GM12864 (cell line): ENCODE results near the gene ELAC2.

Source experiments
- DNase-seq: peaks from one replicate; pipeline ENCODE4 v3.0.0-alpha.2; 2011; ENCODE audit warnings: low read depth
- H3K4me3 ChIP-seq: 2 replicates; pipeline ENCODE4 v1.5.1; 2011; ENCODE audit warnings: mild to moderate bottlenecking, low read depth, low read length, control low read depth
- TF ChIP-seq, protein P1 (sequence below): IDR thresholded peaks from 2 replicates; pipeline ENCODE4 v1.5.1; 2011; ENCODE audit warnings: low read depth, mild to moderate bottlenecking, moderate library complexity, low read length, control low read depth, inconsistent platforms; ENCODE audit errors: missing control alignments

ELAC2 gene

DNA sequence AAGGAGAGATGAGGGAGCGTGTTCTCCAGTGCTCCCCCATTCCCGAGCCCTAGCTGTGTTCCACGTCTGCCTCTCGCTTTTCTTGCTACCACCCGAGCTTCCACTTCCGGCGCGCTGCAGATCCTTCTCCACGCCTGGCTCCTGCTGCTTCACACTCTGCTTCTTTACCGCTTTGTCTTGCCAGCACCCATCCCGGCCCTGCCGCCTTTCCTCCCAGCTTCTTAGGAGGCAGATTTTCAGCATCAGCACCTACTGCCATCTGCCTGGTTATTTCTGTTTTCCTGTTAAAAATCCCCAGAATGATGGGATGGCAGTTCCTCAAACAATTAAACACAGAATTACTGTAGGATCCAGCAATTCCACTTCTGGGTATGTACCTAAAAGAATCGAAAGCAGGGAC is 64.7 kb downstream of the ELAC2 start:
- TF ChIP-seq, protein P1, sequence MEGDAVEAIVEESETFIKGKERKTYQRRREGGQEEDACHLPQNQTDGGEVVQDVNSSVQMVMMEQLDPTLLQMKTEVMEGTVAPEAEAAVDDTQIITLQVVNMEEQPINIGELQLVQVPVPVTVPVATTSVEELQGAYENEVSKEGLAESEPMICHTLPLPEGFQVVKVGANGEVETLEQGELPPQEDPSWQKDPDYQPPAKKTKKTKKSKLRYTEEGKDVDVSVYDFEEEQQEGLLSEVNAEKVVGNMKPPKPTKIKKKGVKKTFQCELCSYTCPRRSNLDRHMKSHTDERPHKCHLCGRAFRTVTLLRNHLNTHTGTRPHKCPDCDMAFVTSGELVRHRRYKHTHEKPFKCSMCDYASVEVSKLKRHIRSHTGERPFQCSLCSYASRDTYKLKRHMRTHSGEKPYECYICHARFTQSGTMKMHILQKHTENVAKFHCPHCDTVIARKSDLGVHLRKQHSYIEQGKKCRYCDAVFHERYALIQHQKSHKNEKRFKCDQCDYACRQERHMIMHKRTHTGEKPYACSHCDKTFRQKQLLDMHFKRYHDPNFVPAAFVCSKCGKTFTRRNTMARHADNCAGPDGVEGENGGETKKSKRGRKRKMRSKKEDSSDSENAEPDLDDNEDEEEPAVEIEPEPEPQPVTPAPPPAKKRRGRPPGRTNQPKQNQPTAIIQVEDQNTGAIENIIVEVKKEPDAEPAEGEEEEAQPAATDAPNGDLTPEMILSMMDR = no peak
- DNase-seq = no peak
- H3K4me3 ChIP-seq = no peak overlapping the region

DNA sequence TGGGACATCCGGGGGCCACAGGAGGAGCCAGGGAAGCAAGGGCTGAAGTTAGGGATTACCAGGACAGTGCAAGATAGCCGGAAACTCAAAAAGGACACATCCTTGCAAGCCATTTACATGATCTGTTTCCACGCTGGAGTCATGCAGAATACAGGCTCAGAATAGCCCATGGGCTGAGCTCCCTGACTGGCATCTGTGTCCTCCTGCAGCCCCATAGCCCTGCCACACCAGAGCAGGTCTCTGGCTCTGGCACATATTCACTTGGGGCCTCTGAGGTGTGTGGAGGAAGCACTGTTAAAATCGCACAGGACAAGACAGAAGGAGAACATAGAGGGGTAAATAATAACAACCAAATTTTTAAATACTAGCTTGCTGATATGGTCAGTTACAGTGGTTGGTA is 65.8 kb downstream of the ELAC2 start:
- DNase-seq = no peak

DNA sequence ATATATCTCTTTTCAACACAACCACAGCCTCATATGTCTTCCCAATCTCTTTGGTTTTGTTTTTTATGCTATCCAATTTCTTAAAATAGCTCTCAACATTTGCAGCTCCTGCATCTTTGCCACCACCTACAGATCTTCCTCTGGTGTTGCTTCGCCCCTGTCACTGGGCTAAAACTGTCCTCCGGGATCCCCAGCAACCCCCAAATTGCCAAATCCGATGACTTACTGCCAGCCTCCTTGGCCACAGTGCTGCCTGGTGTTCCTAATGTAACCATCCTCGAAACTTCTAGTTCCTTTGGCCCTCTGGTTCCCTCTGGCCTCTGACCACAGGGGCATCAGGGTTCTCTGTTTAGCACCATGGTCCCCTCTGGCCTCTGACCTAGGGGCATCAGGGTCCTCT is 70.8 kb downstream of the ELAC2 start:
- no peak overlapping the region for H3K4me3 ChIP-seq
- TF ChIP-seq, protein P1 = no peak
- no peak for DNase-seq

More for the DNA sequence above, 65.8 kb downstream of the ELAC2 start:
- TF ChIP-seq, protein P1 = no peak
- H3K4me3 ChIP-seq = no peak overlapping the region
